ENCODE measurements around the gene CORO2B. TPM values are rescaled to one million over a fixed set of nuclear protein-coding genes. Genes with fewer than 3 reads are reported as not detected.

CORO2B gene
- total RNA-seq, 1 donor from 2014 or later, result 16.3 TPM

GRCh38 chr15:68580026-68580882 lies 1.5 kb downstream of the CORO2B start:
- H3K4me1 Mint-ChIP-seq (ENCODE audit: low read depth, unreplicated experiment), result peaks cover 16% of the 10 kb centered on the region

GRCh38 chr15:68580883-68581155 lies 2.0 kb downstream of the CORO2B start:
- no peaks in the 10 kb centered on the region for H3K36me3 Mint-ChIP-seq (ENCODE audit: unreplicated experiment)
- H3K9me3 Mint-ChIP-seq (ENCODE audit: unreplicated experiment), result peaks cover 7% of the 10 kb centered on the region
- no peak overlapping the region for H3K27ac Mint-ChIP-seq (ENCODE audit: unreplicated experiment)
- DNase-seq, result peak; percentile 7
- no peak for TF ChIP-seq CTCF (IDR thresholded peaks at IDR 0.05; ENCODE audit: partially characterized antibody, unreplicated experiment)
- peaks cover 19% of the 10 kb centered on the region for H3K27me3 Mint-ChIP-seq (ENCODE audit: unreplicated experiment)
- peaks cover 16% of the 10 kb centered on the region for H3K4me1 Mint-ChIP-seq (ENCODE audit: low read depth, unreplicated experiment)
- H3K4me3 Mint-ChIP-seq (ENCODE audit: unreplicated experiment), result peak overlapping the region; percentile 84

More at GRCh38 chr15:68580026-68580882, 1.5 kb downstream of the CORO2B start:
- H3K27ac Mint-ChIP-seq (ENCODE audit: unreplicated experiment), result peak overlapping the region; percentile 48
- DNase-seq, result peak; percentile 2
- H3K4me3 Mint-ChIP-seq (ENCODE audit: unreplicated experiment), result peak overlapping the region; percentile 84
- no peak for TF ChIP-seq CTCF (IDR thresholded peaks at IDR 0.05; ENCODE audit: partially characterized antibody, unreplicated experiment)
- H3K36me3 Mint-ChIP-seq (ENCODE audit: unreplicated experiment), result no peaks in the 10 kb centered on the region
- peaks cover 7% of the 10 kb centered on the region for H3K9me3 Mint-ChIP-seq (ENCODE audit: unreplicated experiment)
- peaks cover 19% of the 10 kb centered on the region for H3K27me3 Mint-ChIP-seq (ENCODE audit: unreplicated experiment)

DNA sequence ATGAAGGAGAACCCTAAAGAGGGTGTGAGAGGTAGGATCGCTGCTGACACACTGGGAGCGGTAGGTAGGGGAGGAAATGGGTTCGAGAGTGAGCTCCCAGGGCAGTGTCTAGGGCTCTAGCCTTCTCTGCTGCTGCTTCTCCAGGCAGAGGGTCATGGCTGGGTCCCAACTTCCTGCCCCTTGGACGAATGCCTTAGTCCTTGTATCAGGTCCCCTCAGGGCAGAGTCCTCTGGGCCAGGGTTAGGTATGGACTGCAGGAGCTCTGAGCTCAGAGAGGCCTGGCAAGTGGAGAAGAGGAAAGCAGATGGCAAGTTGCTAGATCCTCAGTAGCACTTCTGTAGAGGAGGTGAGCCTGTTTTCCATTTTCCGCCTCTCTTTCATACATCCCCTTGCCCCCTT lies 2.9 kb downstream of the CORO2B start:
- no peak for TF ChIP-seq CTCF (IDR thresholded peaks at IDR 0.05; ENCODE audit: partially characterized antibody, unreplicated experiment)
- Mint-ChIP-seq H3K36me3 (ENCODE audit: unreplicated experiment) (no peaks in the 10 kb centered on the region), H3K9me3 (ENCODE audit: unreplicated experiment) (peaks cover 6% of the 10 kb centered on the region), H3K4me3 (ENCODE audit: unreplicated experiment) (no peak overlapping the region), H3K27ac (ENCODE audit: unreplicated experiment) (no peak overlapping the region), H3K4me1 (ENCODE audit: low read depth, unreplicated experiment) (peaks cover 14% of the 10 kb centered on the region), H3K27me3 (ENCODE audit: unreplicated experiment) (peaks cover 18% of the 10 kb centered on the region)
- peak; percentile 7 for DNase-seq

DNA sequence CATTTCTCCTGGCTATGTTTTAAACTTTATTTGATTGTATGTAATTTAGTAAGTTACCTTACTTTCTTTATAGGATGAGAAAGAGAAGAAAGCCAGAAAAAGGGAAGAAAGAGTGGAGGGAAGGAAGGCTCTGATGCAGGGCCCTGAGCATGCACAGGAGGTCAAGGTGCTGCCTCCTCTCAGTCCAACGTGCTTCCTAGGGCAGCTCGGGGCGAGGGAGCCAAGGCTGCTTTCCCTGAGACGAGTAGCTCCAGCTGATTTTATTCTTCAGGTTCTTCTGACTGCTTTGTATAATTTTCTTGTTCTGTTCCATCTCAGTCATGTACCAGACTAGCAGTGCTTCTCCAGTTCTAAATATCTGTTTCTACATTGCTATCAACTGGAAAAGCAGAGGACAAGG lies 3.4 kb downstream of the CORO2B start:
- Mint-ChIP-seq H3K27ac (ENCODE audit: unreplicated experiment) (no peak overlapping the region), H3K27me3 (ENCODE audit: unreplicated experiment) (peaks cover 14% of the 10 kb centered on the region), H3K4me1 (ENCODE audit: low read depth, unreplicated experiment) (peaks cover 13% of the 10 kb centered on the region), H3K4me3 (ENCODE audit: unreplicated experiment) (no peak overlapping the region), H3K9me3 (ENCODE audit: unreplicated experiment) (peaks cover 4% of the 10 kb centered on the region), H3K36me3 (ENCODE audit: unreplicated experiment) (no peaks in the 10 kb centered on the region)
- no peak for TF ChIP-seq CTCF (IDR thresholded peaks at IDR 0.05; ENCODE audit: partially characterized antibody, unreplicated experiment)
- peak; percentile 9 for DNase-seq

DNA sequence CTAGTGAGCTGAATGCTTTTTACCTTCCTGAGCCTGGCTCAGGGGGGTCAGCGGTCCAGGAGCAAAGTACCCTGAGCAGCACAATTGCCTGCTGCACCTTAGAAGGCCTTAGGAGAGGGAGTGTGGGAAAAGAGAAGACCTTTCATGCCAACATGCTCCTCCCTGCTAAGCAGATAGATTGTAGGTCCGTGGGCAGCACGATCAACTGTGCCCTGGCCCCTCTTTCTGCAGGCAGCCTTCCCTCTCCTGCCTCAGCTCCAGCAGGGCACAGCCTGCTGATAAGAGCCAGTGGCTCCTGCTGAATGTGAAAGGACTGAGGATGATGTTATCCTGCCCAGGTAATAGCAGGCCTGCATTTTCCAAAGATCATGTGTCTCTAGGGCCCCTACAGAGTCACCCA lies 4.1 kb downstream of the CORO2B start:
- TF ChIP-seq CTCF (IDR thresholded peaks at IDR 0.05; ENCODE audit: partially characterized antibody, unreplicated experiment), result no peak
- H3K36me3 Mint-ChIP-seq (ENCODE audit: unreplicated experiment), result no peaks in the 10 kb centered on the region
- H3K4me3 Mint-ChIP-seq (ENCODE audit: unreplicated experiment), result no peak overlapping the region
- no peak overlapping the region for H3K27ac Mint-ChIP-seq (ENCODE audit: unreplicated experiment)
- H3K27me3 Mint-ChIP-seq (ENCODE audit: unreplicated experiment), result peaks cover 10% of the 10 kb centered on the region
- H3K9me3 Mint-ChIP-seq (ENCODE audit: unreplicated experiment), result peaks cover 4% of the 10 kb centered on the region
- peak; percentile 2 for DNase-seq
- peaks cover 11% of the 10 kb centered on the region for H3K4me1 Mint-ChIP-seq (ENCODE audit: low read depth, unreplicated experiment)
